DND-41 (cell line): ENCODE results near the gene SIDT2.
"Not testable (repeated sequence)": the region's sequence is repeated elsewhere in the genome, so short reads cannot be mapped to it uniquely, and the experiment has no call there.

ENCODE experiments used
- ATAC-seq: fragments of 200-7000 bp; cut with Tn5 transposase; 3 replicates; pipeline ENCODE4 v1.9.1; 2021; ENCODE audit warnings: low read depth; ENCODE audit not compliant: insufficient read depth
- DNase-seq: peaks from one replicate; pipeline ENCODE4 v3.0.0-alpha.2; 2020
- H2AFZ ChIP-seq: 2 replicates; pipeline ENCODE4 v1.6.0; 2012; ENCODE audit warnings: low read depth, low read length
- H3K27ac ChIP-seq: 2 replicates; pipeline ENCODE4 v1.5.1; 2012; ENCODE audit warnings: low read length, inconsistent platforms
- H3K27me3 ChIP-seq: fragments of 200-600 bp; sonication (generic); 2 replicates; pipeline ENCODE4 v1.6.0; 2012; ENCODE audit warnings: low read length, mild to moderate bottlenecking, inconsistent platforms; ENCODE audit not compliant: insufficient read depth, poor library complexity
- H3K36me3 ChIP-seq: 2 replicates; pipeline ENCODE4 v1.5.1; 2012; ENCODE audit warnings: low read length, inconsistent platforms; ENCODE audit not compliant: insufficient read depth
- H3K4me1 ChIP-seq: 2 replicates; pipeline ENCODE4 v1.5.1; 2012; ENCODE audit warnings: mild to moderate bottlenecking, low read length; ENCODE audit not compliant: insufficient read depth
- H3K4me2 ChIP-seq: 2 replicates; pipeline ENCODE4 v1.6.0; 2012; ENCODE audit warnings: mild to moderate bottlenecking, moderate library complexity, low read length, inconsistent platforms; ENCODE audit not compliant: insufficient read depth
- H3K4me3 ChIP-seq, 2 experiments: fragments of 200-600 bp in 1 of 2; shearing (Covaris generic) in 1 of 2; 2 replicates each; pipeline ENCODE4 v1.5.1; 2012 to 2016; ENCODE audit warnings: inconsistent platforms in 2 of 2, low read length in 2 of 2, mild to moderate bottlenecking in 2 of 2, low read depth in 1 of 2, moderate library complexity in 1 of 2
- H3K79me2 ChIP-seq: 2 replicates; pipeline ENCODE4 v1.6.0; 2012; ENCODE audit warnings: low read length, inconsistent platforms; ENCODE audit not compliant: insufficient read depth
- H3K9ac ChIP-seq: 2 replicates; pipeline ENCODE4 v1.6.0; 2012; ENCODE audit warnings: low read depth, mild to moderate bottlenecking, inconsistent platforms, low read length, moderate library complexity
- H3K9me3 ChIP-seq: 2 replicates; pipeline ENCODE4 v1.5.1; 2012; ENCODE audit warnings: low read length, moderate library complexity, mild to moderate bottlenecking, inconsistent platforms; ENCODE audit not compliant: insufficient read depth, severe bottlenecking
- H4K20me1 ChIP-seq: 2 replicates; pipeline ENCODE4 v1.6.0; 2012; ENCODE audit warnings: low read length; ENCODE audit not compliant: insufficient read depth
- CTCF ChIP-seq: IDR thresholded peaks from 2 replicates; pipeline ENCODE4 v1.5.1; 2012; ENCODE audit warnings: borderline replicate concordance, low read length, moderate library complexity, mild to moderate bottlenecking; ENCODE audit not compliant: poor library complexity, severe bottlenecking; ENCODE audit errors: extremely low read depth
- EZH2 ChIP-seq: IDR thresholded peaks from 3 replicates; pipeline ENCODE4 v1.6.1; 2012; ENCODE audit warnings: borderline replicate concordance, low read depth, mild to moderate bottlenecking, moderate library complexity, low read length, inconsistent platforms; ENCODE audit not compliant: severe bottlenecking

Gene SIDT2

GRCh38 chr11:117180661-117181585, 2.4 kb downstream of the SIDT2 start:
- H3K79me2 ChIP-seq: no peaks in the 10 kb centered on the region
- peak overlapping the region; percentile 54 for H3K27ac ChIP-seq
- peaks cover 38% of the 10 kb centered on the region for H3K4me1 ChIP-seq
- H3K36me3 ChIP-seq: peaks cover 14% of the 10 kb centered on the region
- H2AFZ ChIP-seq: no peak overlapping the region
- no peaks in the 10 kb centered on the region for H3K27me3 ChIP-seq
- H3K9me3 ChIP-seq: no peaks in the 10 kb centered on the region
- H4K20me1 ChIP-seq: peaks cover 7% of the 10 kb centered on the region; the same call in 1 of the 2 replicates
- DNase-seq (peak; percentile 42), ATAC-seq (no peak)
- H3K9ac ChIP-seq: peak overlapping the region; percentile 60
- H3K4me2 ChIP-seq: peak overlapping the region; percentile 95
- peak overlapping the region in 1 of 2 experiments; percentile 6; a peak in 1 of 4 replicates for H3K4me3 ChIP-seq
- TF ChIP-seq CTCF (peak; percentile 65), EZH2 (no peak)

DNA sequence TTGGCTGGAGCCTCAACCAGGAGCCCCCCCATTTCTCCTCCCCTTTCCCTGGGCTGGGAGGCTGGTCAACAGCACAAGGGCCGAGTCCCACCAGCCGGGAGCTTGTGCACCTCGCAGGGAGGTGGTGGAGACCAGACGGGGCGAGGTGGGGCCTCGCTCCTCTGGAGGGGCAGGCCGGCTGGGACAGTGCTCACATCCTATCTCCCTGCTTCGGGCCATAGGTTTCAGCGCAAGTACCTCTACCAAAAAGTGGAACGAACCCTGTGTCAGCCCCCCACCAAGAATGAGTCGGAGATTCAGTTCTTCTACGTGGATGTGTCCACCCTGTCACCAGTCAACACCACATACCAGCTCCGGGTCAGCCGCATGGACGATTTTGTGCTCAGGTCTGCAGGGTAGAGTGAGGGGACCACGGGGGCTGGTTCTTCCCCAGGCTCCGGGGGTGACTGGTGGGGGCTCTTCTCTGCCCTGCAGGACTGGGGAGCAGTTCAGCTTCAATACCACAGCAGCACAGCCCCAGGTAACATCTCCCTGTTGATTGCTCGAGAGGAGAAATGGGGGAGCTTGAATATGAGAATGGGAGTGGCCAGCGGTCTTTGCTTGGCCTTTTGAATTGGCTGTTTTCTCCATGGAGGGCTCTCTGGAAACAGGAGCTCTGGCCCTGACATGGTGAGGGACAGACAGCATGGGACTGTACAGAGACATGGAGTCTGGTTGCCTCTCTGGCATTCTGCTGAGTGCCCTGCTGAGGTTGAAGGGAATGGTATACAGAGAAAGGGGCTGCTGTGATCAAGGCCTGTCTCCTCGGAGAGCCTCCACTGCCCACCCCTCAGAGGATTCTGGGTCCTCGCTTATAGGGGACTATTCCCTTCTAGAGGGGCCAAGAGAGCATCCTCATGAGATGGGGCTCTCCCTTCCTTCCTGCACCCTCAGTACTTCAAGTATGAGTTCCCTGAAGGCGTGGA, 3.3 kb downstream of the SIDT2 start:
- H3K79me2 ChIP-seq: no peaks in the 10 kb centered on the region
- peaks cover 38% of the 10 kb centered on the region for H3K4me1 ChIP-seq
- H3K4me3 ChIP-seq: no peak overlapping the region

GRCh38 chr11:117182551-117182935, 4.0 kb downstream of the SIDT2 start:
- Histone ChIP-seq H3K4me2 (no peak overlapping the region), H3K36me3 (peaks cover 14% of the 10 kb centered on the region), H3K27ac (no peak overlapping the region), H3K9me3 (no peaks in the 10 kb centered on the region), H3K9ac (no peak overlapping the region), H4K20me1 (peaks cover 7% of the 10 kb centered on the region; the same call in 1 of the 2 replicates), H3K4me1 (peaks cover 37% of the 10 kb centered on the region), H3K79me2 (no peaks in the 10 kb centered on the region), H2AFZ (no peak overlapping the region), H3K27me3 (no peaks in the 10 kb centered on the region), H3K4me3 (no peak overlapping the region)
- no peak for ATAC-seq
- DNase-seq: no peak
- no peak for TF ChIP-seq EZH2
- no peak for TF ChIP-seq CTCF

More for the DNA sequence above, 3.3 kb downstream of the SIDT2 start:
- Histone ChIP-seq H3K9ac (no peak overlapping the region), H4K20me1 (peaks cover 7% of the 10 kb centered on the region; the same call in 1 of the 2 replicates), H3K36me3 (peaks cover 14% of the 10 kb centered on the region), H2AFZ (no peak overlapping the region), H3K27me3 (no peaks in the 10 kb centered on the region), H3K27ac (peak overlapping the region; percentile 54; the same call in 1 of the 2 replicates), H3K9me3 (no peaks in the 10 kb centered on the region), H3K4me2 (no peak overlapping the region)
- TF ChIP-seq CTCF: no peak
- no peak for TF ChIP-seq EZH2
- DNase-seq: no peak
- no peak for ATAC-seq

- ATAC-seq, H3K9me3 ChIP-seq, H3K79me2 ChIP-seq, H3K27me3 ChIP-seq, H3K9ac ChIP-seq, H3K27ac ChIP-seq, H3K4me3 ChIP-seq, DNase-seq, H3K4me2 ChIP-seq, H2AFZ ChIP-seq, H4K20me1 ChIP-seq: not testable (repeated sequence)
- Histone ChIP-seq H3K36me3 (peaks cover 14% of the 10 kb centered on the region), H3K4me1 (peaks cover 31% of the 10 kb centered on the region)
Measured at GRCh38 chr11:117183178-117183577, 4.6 kb downstream of the SIDT2 start.
